HepG2 (cell line): ENCODE measurements around the gene ATP6V0E2. TPM values are rescaled to one million over a fixed set of nuclear protein-coding genes. Genes with fewer than 3 reads are reported as not detected.

ENCODE experiments used
- ATM ChIP-seq: fragments of 450-650 bp; IDR thresholded peaks from 2 replicates; pipeline ENCODE4 v1.7.1; 2017; ENCODE audit warnings: mild to moderate bottlenecking, borderline replicate concordance
- CSRNP2 ChIP-seq: sonication (generic); formaldehyde crosslinking; conservative IDR thresholded peaks from 2 replicates; pipeline ENCODE4 v1.8.0; 2022; ENCODE audit warnings: low read depth, missing genetic modification reagents
- HDAC2 ChIP-seq: sonication (generic); formaldehyde crosslinking; IDR thresholded peaks from 2 replicates; pipeline ENCODE4 v1.4.0; 2020; ENCODE audit warnings: missing genetic modification reagents
- NR2F2 ChIP-seq: IDR thresholded peaks from 2 replicates; pipeline ENCODE4 v1.6.1; 2012; ENCODE audit warnings: low read depth, inconsistent platforms, borderline replicate concordance
- PRDM4 ChIP-seq: sonication (generic); formaldehyde crosslinking; IDR thresholded peaks from 2 replicates; pipeline ENCODE4 v1.9.0; 2021; ENCODE audit warnings: missing genetic modification reagents, borderline replicate concordance
- PTBP1 ChIP-seq: fragments of 200-400 bp; formaldehyde crosslinking; IDR thresholded peaks from 2 replicates; pipeline ENCODE4 v1.6.1; 2018; ENCODE audit warnings: low read length, low read depth; ENCODE audit not compliant: poor library complexity, severe bottlenecking
- SRY ChIP-seq: sonication (generic); formaldehyde crosslinking; IDR thresholded peaks from 2 replicates; pipeline ENCODE4 v1.8.0; 2022; ENCODE audit warnings: mild to moderate bottlenecking, missing genetic modification reagents
- TBX2 ChIP-seq: sonication (generic); formaldehyde crosslinking; IDR thresholded peaks from 2 replicates; pipeline ENCODE4 v1.5.0; 2020; ENCODE audit warnings: missing genetic modification reagents, mild to moderate bottlenecking, borderline replicate concordance
- TCF7L2 ChIP-seq: IDR thresholded peaks from 2 replicates; pipeline ENCODE4 v1.6.1; 2011; ENCODE audit warnings: mild to moderate bottlenecking, low read depth, low read length, moderate library complexity
- TFE3 ChIP-seq: IDR thresholded peaks from 2 replicates; pipeline ENCODE4 v1.6.1; 2016
- THAP7 ChIP-seq: sonication (generic); formaldehyde crosslinking; IDR thresholded peaks from 2 replicates; pipeline ENCODE4 v1.8.1; 2023; ENCODE audit warnings: mild to moderate bottlenecking, missing genetic modification reagents
- TSC22D2 ChIP-seq: sonication (generic); formaldehyde crosslinking; IDR thresholded peaks from 2 replicates; pipeline ENCODE4 v1.5.1; 2020; ENCODE audit warnings: missing genetic modification reagents, mild to moderate bottlenecking, borderline replicate concordance
- ZFP90 ChIP-seq: sonication (generic); formaldehyde crosslinking; IDR thresholded peaks from 2 replicates; pipeline ENCODE4 v1.8.0; 2022; ENCODE audit warnings: missing genetic modification reagents, mild to moderate bottlenecking, inconsistent platforms, borderline replicate concordance
- ZMYM2 ChIP-seq: sonication (generic); formaldehyde crosslinking; IDR thresholded peaks from 2 replicates; pipeline ENCODE4 v1.8.0; 2022; ENCODE audit warnings: mild to moderate bottlenecking, missing genetic modification reagents
- ZMYM3 ChIP-seq: sonication (generic); formaldehyde crosslinking; IDR thresholded peaks from 2 replicates; pipeline ENCODE4 v1.5.1; 2020; ENCODE audit warnings: mild to moderate bottlenecking, missing genetic modification reagents
- ZMYM4 ChIP-seq: sonication (generic); formaldehyde crosslinking; IDR thresholded peaks from 2 replicates; pipeline ENCODE4 v1.8.1; 2023; ENCODE audit warnings: mild to moderate bottlenecking, missing genetic modification reagents
- ZNF138 ChIP-seq: sonication (generic); formaldehyde crosslinking; IDR thresholded peaks from 2 replicates; pipeline ENCODE4 v1.5.0; 2020; ENCODE audit warnings: mild to moderate bottlenecking, low read depth, missing genetic modification reagents
- ZNF331 ChIP-seq: sonication (generic); formaldehyde crosslinking; IDR thresholded peaks from 2 replicates; pipeline ENCODE4 v1.4.0; 2020; ENCODE audit warnings: missing genetic modification reagents
- ZNF678 ChIP-seq: sonication (generic); formaldehyde crosslinking; IDR thresholded peaks from 2 replicates; pipeline ENCODE4 v1.4.0; 2020; ENCODE audit warnings: mild to moderate bottlenecking, missing genetic modification reagents
- ZNF766 ChIP-seq: sonication (generic); formaldehyde crosslinking; IDR thresholded peaks from 2 replicates; pipeline ENCODE4 v1.5.0; 2020; ENCODE audit warnings: missing genetic modification reagents, borderline replicate concordance
- ZSCAN22 ChIP-seq: sonication (generic); formaldehyde crosslinking; IDR thresholded peaks from 2 replicates; pipeline ENCODE4 v1.4.0; 2020; ENCODE audit warnings: mild to moderate bottlenecking, missing genetic modification reagents
- polyA plus RNA-seq, 8 experiments: library from polyadenylated mRNA; depleted of rRNA in 3 of 8; stranded (reverse) in 7 of 8; unstranded in 1 of 8; fragments of >200 nt; fragmentation: Illumina TruSeq in 4 of 8; extraction: Trizol in 4 of 8; gene quantifications; 2 replicates each; pipeline versions ENCODE4 v1.2.1 to v1.2.3, GENCODE V29; 2011 to 2016; ENCODE audit warnings: low read depth in 4 of 8, missing spikeins in 1 of 8, mixed read lengths in 1 of 8; ENCODE audit not compliant: insufficient read depth in 1 of 8
- total RNA-seq, 5 experiments: library from RNA; depleted of rRNA; stranded (reverse); fragments of >200 nt; fragmentation: Illumina TruSeq; extraction: Trizol; gene quantifications; 2 replicates each; pipeline ENCODE4 v1.2.3, GENCODE V29; 2016; ENCODE audit warnings: low read depth in 1 of 5

The ATP6V0E2 gene
- total and polyA plus RNA-seq, 2 of the 13 experiments (the other 11 are each of a cell fraction or from before 2014, with no cell fraction given), result 36.8 to 203 TPM

- TF ChIP-seq CSRNP2 (CRISPR knock-in tag) (no peak), TFE3 (CRISPR knock-in tag) (peak; percentile 68), ZNF766 (CRISPR knock-in tag) (no peak), ATM (no peak), PTBP1 (no peak), ZNF331 (CRISPR knock-in tag) (no peak; the same call in 1 of the 2 replicates), ZNF138 (CRISPR knock-in tag) (no peak), ZMYM2 (CRISPR knock-in tag) (peak; percentile 73; the same call in 1 of the 2 replicates), HDAC2 (no peak), TBX2 (CRISPR knock-in tag) (peak; percentile 18; the same call in 1 of the 2 replicates), THAP7 (CRISPR knock-in tag) (no peak), TSC22D2 (no peak), NR2F2 (0 out of 2 replicates have a peak, but pooled peaks have one; percentile 28), ZMYM4 (CRISPR knock-in tag) (peak; percentile 18; the same call in 1 of the 2 replicates), SRY (no peak), ZSCAN22 (CRISPR knock-in tag) (no peak), TCF7L2 (no peak), ZNF678 (CRISPR knock-in tag) (no peak), PRDM4 (CRISPR knock-in tag) (no peak), ZFP90 (CRISPR knock-in tag) (no peak), ZMYM3 (CRISPR knock-in tag) (peak; percentile 29; the same call in 1 of the 2 replicates)
Observed at GRCh38 chr7:149854611-149855360, 19.0 kb upstream of the ATP6V0E2 start (continued).
